Cardiac fibroblast (primary cell): Measurements from ENCODE around the gene C11orf21.

Source experiments
- DNase-seq, 2 donors: peaks; one replicate each; pipeline versions ENCODE4 v3.0.0 to v3.0.0-alpha.2; 2010; ENCODE audit warnings: low read depth in 2 of 2
- H3K4me3 ChIP-seq, 2 donors: replicated peaks in 1 of 2; 1 replicate in 1 of 2; 2 replicates in 1 of 2; pipeline ENCODE4 v1.5.1; 2011; ENCODE audit warnings: low read depth in 2 of 2, low read length in 2 of 2, mild to moderate bottlenecking in 2 of 2, moderate library complexity in 1 of 2
- TF ChIP-seq, protein P1 (sequence below): IDR thresholded peaks from one replicate; pipeline ENCODE4 v1.5.1; 2011; ENCODE audit warnings: low read depth, mild to moderate bottlenecking, low read length, inconsistent platforms

Gene C11orf21

DNA sequence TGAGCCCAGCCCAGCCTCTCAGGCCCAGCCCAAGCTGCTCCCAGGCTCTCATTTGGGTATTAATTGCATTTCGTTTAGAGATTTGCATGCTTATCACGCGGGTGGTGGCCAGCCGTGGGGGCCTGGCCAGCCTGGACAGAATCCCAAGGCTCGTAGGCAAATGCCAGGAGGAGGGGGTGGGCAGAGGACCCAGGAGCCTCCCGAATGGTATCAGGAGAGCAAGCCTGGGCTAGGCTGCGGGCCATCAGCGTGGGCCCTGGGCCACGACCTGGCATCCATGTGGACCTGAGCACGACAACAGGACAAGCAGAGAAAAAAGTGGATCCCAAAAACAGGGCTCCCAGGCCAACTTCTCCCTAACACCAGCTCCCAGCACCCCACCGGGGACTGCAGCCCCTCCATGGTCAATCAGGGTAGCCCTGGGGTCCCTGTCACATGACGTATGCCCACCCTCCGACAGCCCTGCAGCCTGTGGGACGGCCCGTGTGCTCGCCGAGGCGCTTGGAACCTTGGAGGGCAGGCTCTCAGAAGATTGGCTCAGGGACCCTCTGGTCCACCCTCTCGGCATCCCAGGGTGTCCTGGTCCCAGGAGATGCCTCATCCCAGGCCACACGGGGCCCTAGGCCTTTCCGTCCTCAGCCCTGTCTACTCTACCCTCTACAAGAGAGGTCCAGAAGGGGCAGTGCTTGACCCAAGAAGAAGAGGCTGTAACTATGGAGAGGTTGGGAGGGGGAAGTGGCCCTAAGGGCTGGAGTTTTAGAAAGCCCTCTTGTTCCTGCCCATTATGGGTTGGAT is 40.1 kb downstream of the C11orf21 start:
- no peak for DNase-seq
- TF ChIP-seq, protein P1, sequence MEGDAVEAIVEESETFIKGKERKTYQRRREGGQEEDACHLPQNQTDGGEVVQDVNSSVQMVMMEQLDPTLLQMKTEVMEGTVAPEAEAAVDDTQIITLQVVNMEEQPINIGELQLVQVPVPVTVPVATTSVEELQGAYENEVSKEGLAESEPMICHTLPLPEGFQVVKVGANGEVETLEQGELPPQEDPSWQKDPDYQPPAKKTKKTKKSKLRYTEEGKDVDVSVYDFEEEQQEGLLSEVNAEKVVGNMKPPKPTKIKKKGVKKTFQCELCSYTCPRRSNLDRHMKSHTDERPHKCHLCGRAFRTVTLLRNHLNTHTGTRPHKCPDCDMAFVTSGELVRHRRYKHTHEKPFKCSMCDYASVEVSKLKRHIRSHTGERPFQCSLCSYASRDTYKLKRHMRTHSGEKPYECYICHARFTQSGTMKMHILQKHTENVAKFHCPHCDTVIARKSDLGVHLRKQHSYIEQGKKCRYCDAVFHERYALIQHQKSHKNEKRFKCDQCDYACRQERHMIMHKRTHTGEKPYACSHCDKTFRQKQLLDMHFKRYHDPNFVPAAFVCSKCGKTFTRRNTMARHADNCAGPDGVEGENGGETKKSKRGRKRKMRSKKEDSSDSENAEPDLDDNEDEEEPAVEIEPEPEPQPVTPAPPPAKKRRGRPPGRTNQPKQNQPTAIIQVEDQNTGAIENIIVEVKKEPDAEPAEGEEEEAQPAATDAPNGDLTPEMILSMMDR: no peak
- no peak overlapping the region for H3K4me3 ChIP-seq

DNA sequence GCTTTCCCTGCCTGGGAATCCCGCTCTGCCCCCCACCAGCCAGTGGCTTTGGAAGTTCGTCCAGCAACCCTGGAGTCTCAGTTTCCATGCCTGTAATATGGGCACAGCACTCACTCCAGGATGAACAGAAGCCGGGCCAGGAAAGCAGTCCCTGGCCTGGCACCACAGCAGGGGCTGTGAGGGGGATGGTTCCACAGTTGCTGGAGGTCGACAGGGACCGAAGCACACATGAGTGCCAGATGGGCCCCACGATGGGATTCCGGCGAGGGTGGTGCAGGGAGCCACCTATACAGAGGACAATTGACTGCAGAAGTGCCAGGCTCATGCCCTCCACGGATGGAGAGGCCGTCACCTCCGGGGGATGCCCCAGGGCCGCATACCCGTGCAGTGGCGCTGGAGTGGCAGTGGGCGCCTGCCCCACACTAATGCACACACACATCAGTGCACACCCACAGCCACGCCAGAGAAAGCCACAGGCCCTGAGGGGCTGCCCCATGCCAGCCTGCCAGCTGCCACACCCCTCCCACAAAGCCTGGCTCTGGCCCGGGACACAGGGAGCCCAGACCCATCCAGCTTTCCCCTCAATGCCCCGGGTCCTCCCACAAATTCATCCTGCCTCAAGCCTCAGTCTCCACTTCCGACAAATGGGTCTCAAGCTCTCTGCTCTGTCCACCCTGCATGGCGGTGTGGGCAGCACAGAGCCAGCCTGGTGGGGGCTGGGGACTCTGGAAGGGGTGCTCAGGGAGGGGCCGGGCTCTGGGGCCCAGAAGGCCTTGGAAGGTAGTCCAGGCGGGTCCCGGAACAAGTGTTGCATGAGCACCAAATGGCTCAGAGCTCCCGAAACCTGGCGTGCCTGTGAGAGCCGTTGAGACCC is 41.0 kb downstream of the C11orf21 start:
- no peak overlapping the region for H3K4me3 ChIP-seq
- DNase-seq: no peak
- TF ChIP-seq, protein P1: no peak

DNA sequence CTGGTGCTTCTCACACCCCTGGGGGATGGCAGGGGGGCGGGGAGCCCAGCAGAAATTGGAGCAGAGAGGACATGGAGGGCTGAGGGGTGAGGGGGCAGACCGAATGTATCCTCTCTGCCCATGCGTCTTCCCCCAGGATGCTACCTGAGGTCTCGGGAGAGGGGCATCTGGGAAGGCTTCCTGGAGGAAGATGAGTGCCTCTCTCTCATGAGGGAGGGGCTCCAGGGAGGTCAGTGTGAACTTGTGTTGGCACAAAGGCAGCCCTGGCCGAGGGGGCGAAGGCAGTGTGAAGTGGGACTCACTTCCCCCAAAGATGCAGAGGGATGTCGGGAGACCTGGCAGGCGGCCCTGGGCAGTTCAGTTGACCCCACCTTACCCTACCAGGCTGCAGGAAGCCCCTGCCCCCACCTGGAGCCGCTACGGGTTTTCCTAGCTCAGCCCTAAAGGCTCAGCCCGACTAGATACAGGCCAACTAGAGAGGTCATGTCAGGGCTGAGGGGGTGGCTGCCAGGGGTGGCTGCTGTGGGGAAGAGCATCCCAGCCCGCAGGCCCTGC is 41.7 kb downstream of the C11orf21 start:
- no peak for DNase-seq
- TF ChIP-seq, protein P1: no peak

DNA sequence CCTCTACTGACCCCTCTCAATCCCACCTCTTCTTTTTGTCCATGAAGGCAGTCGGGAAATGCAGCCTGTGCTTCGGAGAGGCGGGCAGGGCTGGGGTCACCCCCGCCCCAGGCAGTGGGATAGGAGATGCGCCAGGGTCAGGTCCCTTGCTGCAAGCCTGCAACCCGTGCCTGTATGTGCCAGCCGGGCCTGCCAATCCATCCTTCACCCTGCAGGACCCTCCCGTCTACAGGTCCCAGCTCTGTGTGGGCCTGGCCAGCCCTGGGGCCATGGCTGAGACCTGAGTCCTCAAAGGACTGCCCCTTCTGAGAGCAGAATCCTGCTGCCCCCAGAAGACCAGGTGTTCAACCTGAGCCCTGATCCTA is 42.3 kb downstream of the C11orf21 start:
- TF ChIP-seq, protein P1: no peak
- H3K4me3 ChIP-seq: no peak overlapping the region
- DNase-seq: no peak

More for the DNA sequence above, 41.7 kb downstream of the C11orf21 start:
- no peak overlapping the region for H3K4me3 ChIP-seq

DNA sequence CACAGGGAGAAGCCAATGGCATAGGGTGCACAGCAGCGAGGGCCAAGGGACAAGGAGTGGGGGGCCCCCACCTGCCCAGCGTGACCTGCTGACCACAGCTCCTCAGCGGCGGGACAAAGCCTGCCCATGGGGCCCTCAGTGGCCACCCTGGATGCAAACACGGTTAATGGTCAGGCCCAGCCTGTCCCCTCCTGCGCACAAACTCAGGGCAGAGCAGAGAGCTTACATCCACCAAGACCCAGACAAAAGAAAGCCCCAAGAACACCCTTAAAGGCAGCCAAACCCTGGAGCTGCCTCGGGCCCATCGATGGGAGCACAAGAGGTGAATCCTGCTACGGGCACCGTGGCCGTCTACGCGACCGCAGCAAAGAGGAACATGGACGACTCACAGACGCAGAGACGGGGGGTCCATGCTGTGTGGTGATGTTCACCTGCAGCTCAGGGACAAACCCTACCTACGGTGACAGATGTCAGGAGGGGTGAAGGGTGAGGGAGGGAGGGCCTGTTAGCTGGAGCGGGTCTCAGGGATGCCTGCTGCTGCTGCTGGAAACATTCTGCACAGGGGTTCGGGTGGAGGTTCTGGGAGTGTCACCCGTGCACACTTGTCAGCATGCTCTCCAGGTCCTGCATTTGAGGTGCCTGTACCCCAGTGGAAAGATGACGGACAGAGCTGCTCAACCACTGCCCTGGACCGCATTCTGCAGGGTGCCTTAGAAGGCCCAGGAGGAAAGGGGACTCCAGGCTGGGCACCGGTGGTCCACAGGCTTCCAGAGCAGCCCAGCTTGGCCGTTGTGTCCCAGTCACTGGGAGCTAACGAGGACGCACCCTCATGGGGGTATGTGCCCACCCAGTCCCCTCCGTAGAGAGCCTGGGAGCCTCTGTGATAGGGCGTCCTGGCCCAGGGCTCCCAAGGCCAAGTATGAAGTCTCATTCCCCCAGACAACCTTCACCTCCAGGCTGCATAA is 42.9 kb downstream of the C11orf21 start:
- no peak overlapping the region for H3K4me3 ChIP-seq
- DNase-seq: no peak
- TF ChIP-seq, protein P1: no peak
